Activated CD8-positive, alpha-beta T cell treated with anti-CD3 and anti-CD28 coated beads for 36 hours (primary cell): ENCODE measurements around the gene LINC01488. TPM values are rescaled to one million over a fixed set of nuclear protein-coding genes. Genes with fewer than 3 reads are reported as not detected.

Experiments
- ATAC-seq: fragments of 200-7000 bp; cut with Tn5 transposase; one replicate; pipeline ENCODE4 v1.10.0; 2021; ENCODE audit warnings: mild to moderate bottlenecking, moderate library complexity
- CTCF ChIA-PET: fragments of 350-600 bp; sonication (Branson Sonifier 250); formaldehyde crosslinking; loops from one replicate; lab custom pipeline; 2021; ENCODE audit warnings: antibody characterized with exemption; lab: Charles Lee
- POLR2A ChIA-PET: fragments of 350-600 bp; sonication (Branson Sonifier 250); formaldehyde crosslinking; loops from one replicate; lab custom pipeline; 2021; ENCODE audit warnings: antibody characterized with exemption; lab: Charles Lee
- DNase-seq: peaks from one replicate; pipeline ENCODE4 v3.0.0-alpha.2; 2020
- H3K27ac Mint-ChIP-seq: one replicate; pipeline ENCODE4 v1.8.0; 2021; ENCODE audit warnings: mild to moderate bottlenecking, mixed read lengths
- H3K27me3 Mint-ChIP-seq: one replicate; pipeline ENCODE4 v1.8.0; 2021; ENCODE audit warnings: mixed read lengths
- H3K36me3 Mint-ChIP-seq: one replicate; pipeline ENCODE4 v1.8.0; 2021; ENCODE audit warnings: low read depth, mixed read lengths
- H3K4me1 Mint-ChIP-seq: one replicate; pipeline ENCODE4 v1.8.0; 2021; ENCODE audit warnings: low read depth, mixed read lengths
- H3K4me3 Mint-ChIP-seq: one replicate; pipeline ENCODE4 v1.8.0; 2021; ENCODE audit warnings: mild to moderate bottlenecking, moderate library complexity, mixed read lengths
- H3K9me3 Mint-ChIP-seq: one replicate; pipeline ENCODE4 v1.8.0; 2021; ENCODE audit warnings: mixed read lengths
- intact Hi-C: fragments of 100-400 bp; cut with micrococcal nuclease; formaldehyde crosslinking; loops from one replicate; pipeline ENCODE4 v1.10.0; 2022
- total RNA-seq, 2 experiments: library from RNA; stranded (reverse); gene quantifications; one replicate each; pipeline ENCODE4 v1.2.3, GENCODE V29; 2021
- TF ChIP-seq, protein P1 (sequence below): fragments of 200-600 bp; IDR thresholded peaks from one replicate; pipeline ENCODE4 v1.8.0; 2022; ENCODE audit warnings: antibody characterized with exemption, mild to moderate bottlenecking

LINC01488 gene
- total RNA-seq, 2 experiments from 2014 or later: not detected

DNA sequence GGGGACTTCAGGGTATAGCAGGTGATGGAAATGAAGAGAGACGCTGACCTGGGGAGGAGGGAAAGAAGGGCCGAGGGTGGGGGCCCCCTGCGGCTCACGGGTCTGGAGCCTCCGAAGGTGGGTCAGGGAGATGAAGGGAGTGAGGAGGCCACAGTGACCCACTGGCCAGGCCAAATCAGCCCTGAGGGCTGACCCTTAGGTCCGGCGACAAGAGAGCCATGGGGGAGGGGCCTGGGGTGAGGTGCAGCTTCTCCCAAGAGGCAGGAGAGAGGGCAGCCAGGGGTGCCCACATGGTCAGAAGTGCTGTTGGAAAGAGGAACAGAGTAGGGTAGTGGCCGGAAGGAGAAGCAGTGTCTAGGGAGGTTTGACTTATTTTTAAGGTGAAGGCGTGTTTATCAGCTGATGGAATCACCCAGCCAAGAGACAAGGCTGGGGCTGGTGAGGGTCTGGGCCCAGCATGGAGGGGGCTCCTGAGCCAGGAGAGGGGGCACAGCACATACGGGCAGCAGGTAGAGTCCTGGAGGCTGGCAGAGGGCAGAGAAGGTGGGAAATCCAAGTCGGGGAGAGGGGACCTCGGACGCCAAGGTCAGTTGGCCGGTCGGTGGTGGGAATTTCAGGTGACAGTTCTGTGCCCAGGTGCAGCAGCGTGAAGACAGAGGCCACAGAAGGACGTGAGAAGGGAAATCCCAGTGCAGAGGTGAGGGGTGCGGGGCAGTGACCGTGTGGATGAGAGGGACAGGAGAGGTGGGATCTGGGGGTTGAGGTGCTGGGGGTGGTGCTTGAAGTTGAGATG is 49.0 kb downstream of the LINC01488 start:
- intact Hi-C loops: no loop called here
- Mint-ChIP-seq H3K27me3 (peaks cover 22% of the 10 kb centered on the region), H3K4me1 (no peaks in the 10 kb centered on the region), H3K4me3 (no peak overlapping the region), H3K9me3 (no peaks in the 10 kb centered on the region), H3K27ac (no peak overlapping the region), H3K36me3 (no peaks in the 10 kb centered on the region)
- no peak for ATAC-seq
- DNase-seq: no peak
- POLR2A ChIA-PET: no interaction called here
- CTCF ChIA-PET: no interaction called here
- TF ChIP-seq, protein P1, sequence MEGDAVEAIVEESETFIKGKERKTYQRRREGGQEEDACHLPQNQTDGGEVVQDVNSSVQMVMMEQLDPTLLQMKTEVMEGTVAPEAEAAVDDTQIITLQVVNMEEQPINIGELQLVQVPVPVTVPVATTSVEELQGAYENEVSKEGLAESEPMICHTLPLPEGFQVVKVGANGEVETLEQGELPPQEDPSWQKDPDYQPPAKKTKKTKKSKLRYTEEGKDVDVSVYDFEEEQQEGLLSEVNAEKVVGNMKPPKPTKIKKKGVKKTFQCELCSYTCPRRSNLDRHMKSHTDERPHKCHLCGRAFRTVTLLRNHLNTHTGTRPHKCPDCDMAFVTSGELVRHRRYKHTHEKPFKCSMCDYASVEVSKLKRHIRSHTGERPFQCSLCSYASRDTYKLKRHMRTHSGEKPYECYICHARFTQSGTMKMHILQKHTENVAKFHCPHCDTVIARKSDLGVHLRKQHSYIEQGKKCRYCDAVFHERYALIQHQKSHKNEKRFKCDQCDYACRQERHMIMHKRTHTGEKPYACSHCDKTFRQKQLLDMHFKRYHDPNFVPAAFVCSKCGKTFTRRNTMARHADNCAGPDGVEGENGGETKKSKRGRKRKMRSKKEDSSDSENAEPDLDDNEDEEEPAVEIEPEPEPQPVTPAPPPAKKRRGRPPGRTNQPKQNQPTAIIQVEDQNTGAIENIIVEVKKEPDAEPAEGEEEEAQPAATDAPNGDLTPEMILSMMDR: no peak

DNA sequence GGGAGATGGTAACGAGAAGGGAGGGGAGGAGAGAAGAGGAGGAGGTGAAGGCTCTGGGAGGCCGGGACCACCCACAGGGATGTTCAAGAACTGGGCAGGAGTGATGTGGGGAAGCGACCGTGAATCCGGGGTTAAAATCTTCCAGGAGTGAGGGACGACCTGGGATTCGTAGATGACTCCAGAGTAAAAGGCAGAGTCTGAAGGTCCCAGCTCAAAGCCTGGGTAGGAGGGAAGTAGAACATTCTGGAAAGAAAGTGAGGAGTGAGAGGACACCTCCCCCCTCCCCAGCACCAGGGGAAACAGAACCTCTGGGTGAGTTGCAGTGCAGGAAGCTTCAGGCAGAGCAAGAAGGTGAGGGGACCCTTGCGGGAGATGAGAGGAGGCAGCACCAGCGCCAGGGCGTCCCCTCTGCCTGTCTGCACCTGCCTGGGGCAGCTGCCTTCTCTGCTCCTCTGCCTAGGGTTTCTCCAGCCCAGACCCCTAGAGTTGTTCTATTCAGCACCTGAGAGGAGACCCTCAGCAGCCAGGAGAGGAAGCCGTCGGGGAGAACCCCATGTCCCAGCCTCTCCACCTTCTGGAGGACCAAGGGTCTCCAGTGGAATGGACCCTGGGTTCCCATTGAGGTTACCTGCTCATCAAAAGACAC is 49.7 kb downstream of the LINC01488 start:
- Mint-ChIP-seq H3K4me1 (no peaks in the 10 kb centered on the region), H3K4me3 (no peak overlapping the region), H3K36me3 (no peaks in the 10 kb centered on the region), H3K27me3 (peaks cover 20% of the 10 kb centered on the region), H3K9me3 (no peaks in the 10 kb centered on the region), H3K27ac (no peak overlapping the region)
- ATAC-seq: no peak
- CTCF ChIA-PET: no interaction called here
- DNase-seq: no peak
- TF ChIP-seq, protein P1: no peak
- intact Hi-C loops: no loop called here
- POLR2A ChIA-PET: no interaction called here

DNA sequence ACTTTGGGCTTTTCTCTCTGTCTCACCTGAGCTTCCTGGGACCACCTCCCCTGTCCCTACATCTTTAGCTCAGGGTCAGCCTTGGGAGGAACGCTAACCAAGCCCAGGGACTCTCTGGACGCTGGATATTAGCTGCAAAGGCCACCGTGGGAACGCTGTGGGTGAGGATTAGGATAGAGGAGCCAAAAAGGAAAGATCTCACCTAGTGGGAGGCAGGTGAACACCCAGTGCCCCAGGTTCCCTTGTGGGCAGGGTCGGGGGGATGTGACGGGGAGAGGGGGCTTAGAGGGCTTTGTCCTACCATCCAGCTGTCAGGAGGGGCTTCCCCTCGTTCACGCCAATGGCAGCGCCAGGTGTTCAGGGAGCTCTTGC is 50.2 kb downstream of the LINC01488 start:
- POLR2A ChIA-PET: no interaction called here
- H3K4me1 Mint-ChIP-seq: no peaks in the 10 kb centered on the region
- no peak overlapping the region for H3K27ac Mint-ChIP-seq

DNA sequence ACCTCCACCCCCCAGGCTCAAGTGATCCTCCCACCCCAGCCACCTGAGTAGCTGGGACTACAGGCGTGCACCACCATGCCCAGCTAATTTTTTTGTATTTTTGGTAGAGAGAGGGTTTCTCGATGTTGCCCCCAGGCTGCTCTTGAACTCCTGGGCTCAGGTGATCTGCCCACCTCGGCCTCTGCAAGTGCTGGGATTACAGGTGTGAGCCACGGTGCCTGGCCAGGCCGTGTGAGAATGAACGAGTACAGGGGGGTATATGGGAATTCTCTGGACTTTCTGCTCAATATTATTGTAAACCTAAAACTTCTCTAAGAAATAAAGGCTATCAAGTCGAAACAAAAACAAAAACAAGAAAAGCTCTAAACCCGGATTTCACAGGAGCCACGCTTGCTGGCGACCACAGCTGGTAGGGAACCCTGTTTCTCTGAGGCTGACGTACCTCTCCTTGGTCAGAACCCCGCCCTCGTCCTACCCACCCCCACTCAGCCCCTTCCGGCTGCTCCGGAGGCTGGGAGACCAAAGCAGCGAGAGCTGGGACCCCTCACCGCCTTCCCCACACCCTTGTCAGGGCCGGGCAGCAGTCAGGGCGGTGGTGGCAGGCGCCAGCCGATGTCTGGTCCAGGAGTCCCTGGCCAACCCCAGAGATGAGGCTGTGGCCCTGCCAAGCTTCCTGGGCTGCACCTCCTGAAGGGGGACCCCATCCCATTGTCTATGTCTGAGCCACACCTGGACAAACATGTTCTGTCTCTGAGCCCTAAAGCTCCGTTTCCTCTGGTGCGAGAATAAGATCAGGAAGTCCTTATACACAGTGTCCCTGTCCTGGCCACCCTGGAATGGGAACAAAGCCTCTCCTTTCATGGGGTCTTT is 52.1 kb downstream of the LINC01488 start:
- Mint-ChIP-seq H3K27me3 (peaks cover 22% of the 10 kb centered on the region), H3K4me3 (no peak overlapping the region), H3K36me3 (no peaks in the 10 kb centered on the region), H3K27ac (no peak overlapping the region), H3K9me3 (no peaks in the 10 kb centered on the region), H3K4me1 (no peaks in the 10 kb centered on the region)
- POLR2A ChIA-PET: interaction anchor here (0.6 kb wide), 1 partner anchor 141 kb away, joined by 3 read pairs; no protein-coding TSS in a partner anchor
- DNase-seq (no peak), ATAC-seq (no peak)
- TF ChIP-seq, protein P1: no peak
- CTCF ChIA-PET: no interaction called here
- intact Hi-C loops: no loop called here

More for the DNA sequence above, 50.2 kb downstream of the LINC01488 start:
- DNase-seq (no peak), ATAC-seq (no peak)
- H3K36me3 Mint-ChIP-seq: no peaks in the 10 kb centered on the region
- H3K9me3 Mint-ChIP-seq: no peaks in the 10 kb centered on the region
- H3K4me3 Mint-ChIP-seq: no peak overlapping the region
- CTCF ChIA-PET: no interaction called here
- H3K27me3 Mint-ChIP-seq: peaks cover 20% of the 10 kb centered on the region
- TF ChIP-seq, protein P1: no peak
- intact Hi-C loops: no loop called here
